ENCODE data around the gene PGGT1B. TPM values are rescaled to one million over a fixed set of nuclear protein-coding genes. Genes with fewer than 3 reads are reported as not detected.
A peak's percentile ranks its signal among the peaks of the same experiment; 100 is the strongest.

Gene PGGT1B
- total and polyA plus RNA-seq, 9 of the 15 experiments (the other 6 are each of a cell fraction or from before 2014, with no cell fraction given) = 5.3 to 33.7 (median 19.8) TPM

DNA sequence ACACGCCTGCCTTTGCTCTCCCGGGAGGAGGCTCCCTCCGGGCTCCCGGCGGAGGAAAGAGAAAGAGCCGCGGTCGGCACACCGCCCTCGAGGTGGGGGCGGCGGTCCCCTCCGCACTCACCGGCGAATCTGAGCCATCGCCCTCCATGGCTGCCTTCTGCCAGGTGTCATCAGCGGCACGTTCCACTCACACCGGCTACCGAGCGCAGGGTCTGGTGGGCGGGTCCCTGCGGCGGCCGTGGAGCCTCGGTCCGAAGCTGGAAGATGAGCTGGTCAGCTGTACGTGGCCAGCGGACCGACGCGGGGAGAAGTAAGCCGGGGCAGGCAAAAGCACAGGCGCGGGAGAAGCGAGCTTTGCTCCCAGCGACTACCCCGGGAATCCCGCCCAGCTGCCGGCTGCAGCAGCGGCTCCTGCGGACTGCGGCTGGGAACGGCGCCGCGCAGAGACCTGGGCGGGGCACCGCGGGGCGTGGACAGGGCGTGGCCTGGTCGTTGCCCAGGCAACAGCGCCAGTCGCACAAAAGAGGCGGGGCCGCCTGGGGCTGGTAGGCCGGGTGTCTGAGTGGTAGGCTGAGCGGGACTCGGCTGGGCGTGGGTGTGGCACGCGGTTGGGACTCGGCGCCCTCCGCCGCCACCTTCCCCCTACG, 93.1 kb downstream of the PGGT1B start, which contains the start of gene TRIM36 (continued):
- no peak for TF ChIP-seq POU5F1 (IDR thresholded peaks at IDR 0.05; ENCODE audit: borderline replicate concordance, low read depth, low read length, partially characterized antibody)
- TF ChIP-seq ZNF224 (CRISPR knock-in tag; IDR thresholded peaks at IDR 0.05) = no peak
- TF ChIP-seq ZFP91 (CRISPR knock-in tag; IDR thresholded peaks at IDR 0.05) = no peak
- no peak for TF ChIP-seq ZNF584 (CRISPR knock-in tag; IDR thresholded peaks at IDR 0.05; ENCODE audit: low read depth)
- no peak for TF ChIP-seq KDM2B (CRISPR knock-in tag; IDR thresholded peaks at IDR 0.05)
- TF ChIP-seq, protein P1, sequence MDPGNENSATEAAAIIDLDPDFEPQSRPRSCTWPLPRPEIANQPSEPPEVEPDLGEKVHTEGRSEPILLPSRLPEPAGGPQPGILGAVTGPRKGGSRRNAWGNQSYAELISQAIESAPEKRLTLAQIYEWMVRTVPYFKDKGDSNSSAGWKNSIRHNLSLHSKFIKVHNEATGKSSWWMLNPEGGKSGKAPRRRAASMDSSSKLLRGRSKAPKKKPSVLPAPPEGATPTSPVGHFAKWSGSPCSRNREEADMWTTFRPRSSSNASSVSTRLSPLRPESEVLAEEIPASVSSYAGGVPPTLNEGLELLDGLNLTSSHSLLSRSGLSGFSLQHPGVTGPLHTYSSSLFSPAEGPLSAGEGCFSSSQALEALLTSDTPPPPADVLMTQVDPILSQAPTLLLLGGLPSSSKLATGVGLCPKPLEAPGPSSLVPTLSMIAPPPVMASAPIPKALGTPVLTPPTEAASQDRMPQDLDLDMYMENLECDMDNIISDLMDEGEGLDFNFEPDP (CRISPR knock-in tag; IDR thresholded peaks at IDR 0.05) = no peak
- no peak for TF ChIP-seq GABPA (tag; conservative IDR thresholded peaks at IDR 0.05; ENCODE audit: low read depth)
- TF ChIP-seq MAFG (tag; conservative IDR thresholded peaks at IDR 0.05) = no peak
- TF ChIP-seq CHCHD3 (CRISPR knock-in tag; IDR thresholded peaks at IDR 0.05) = no peak
- TF ChIP-seq, protein P2, sequence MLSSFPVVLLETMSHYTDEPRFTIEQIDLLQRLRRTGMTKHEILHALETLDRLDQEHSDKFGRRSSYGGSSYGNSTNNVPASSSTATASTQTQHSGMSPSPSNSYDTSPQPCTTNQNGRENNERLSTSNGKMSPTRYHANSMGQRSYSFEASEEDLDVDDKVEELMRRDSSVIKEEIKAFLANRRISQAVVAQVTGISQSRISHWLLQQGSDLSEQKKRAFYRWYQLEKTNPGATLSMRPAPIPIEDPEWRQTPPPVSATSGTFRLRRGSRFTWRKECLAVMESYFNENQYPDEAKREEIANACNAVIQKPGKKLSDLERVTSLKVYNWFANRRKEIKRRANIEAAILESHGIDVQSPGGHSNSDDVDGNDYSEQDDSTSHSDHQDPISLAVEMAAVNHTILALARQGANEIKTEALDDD (IDR thresholded peaks at IDR 0.05) = no peak
- 0 out of 2 replicates have a peak, but pooled peaks have one; percentile 34 for TF ChIP-seq ZNF263 (CRISPR knock-in tag; IDR thresholded peaks at IDR 0.05; ENCODE audit: borderline replicate concordance)
- TF ChIP-seq RBM14 (IDR thresholded peaks at IDR 0.05; ENCODE audit: borderline replicate concordance, insufficient read depth, low read depth, low read length) = no peak
- no peak for TF ChIP-seq MCM2 (IDR thresholded peaks at IDR 0.05; ENCODE audit: low read depth)
- TF ChIP-seq ESRRB (CRISPR knock-in tag; IDR thresholded peaks at IDR 0.05; ENCODE audit: borderline replicate concordance) = no peak
- no peak for TF ChIP-seq FOXP1 (CRISPR knock-in tag; IDR thresholded peaks at IDR 0.05)
- TF ChIP-seq ZNF445 (CRISPR knock-in tag; IDR thresholded peaks at IDR 0.05; ENCODE audit: low read depth) = no peak
- no peak for TF ChIP-seq CC2D1A (IDR thresholded peaks at IDR 0.05)
- no peak for TF ChIP-seq PHF20 (IDR thresholded peaks at IDR 0.05; ENCODE audit: partially characterized antibody)
- TF ChIP-seq RBM39 (optimal IDR thresholded peaks at IDR 0.05; ENCODE audit: low read depth, low read length) = no peak
- TF ChIP-seq ZNF609 (CRISPR knock-in tag; IDR thresholded peaks at IDR 0.05; ENCODE audit: borderline replicate concordance) = no peak
